NCI-H524 treated with DMSO at 0.1 percent for 48 hours (cell line): ENCODE data around the gene MEN1.
"Not testable (repeated sequence)": the region's sequence is repeated elsewhere in the genome, so short reads cannot be mapped to it uniquely, and the experiment has no call there.

Experiments used
- DNase-seq: peaks from one replicate; lab custom pipeline; 2025; lab: John Stamatoyannopoulos, UW

Gene MEN1

GRCh38 chr11:64845776-64846129 is 35.4 kb upstream of the MEN1 start:
- not testable (repeated sequence) for DNase-seq

GRCh38 chr11:64845129-64845775 is 34.9 kb upstream of the MEN1 start:
- DNase-seq, result no peak

GRCh38 chr11:64844330-64845128 is 34.2 kb upstream of the MEN1 start, which contains the start of gene CDC42BPG:
CDC42BPG (minus strand) TSS chr11:64844653; CDS start chr11:64844569, 84 bp downstream.
- DNase-seq, result no peak

GRCh38 chr11:64843686-64844329 is 33.5 kb upstream of the MEN1 start:
- no peak for DNase-seq

- DNase-seq, result no peak
These were observed 32.7 kb upstream of the MEN1 start for GRCh38 chr11:64842851-64843685.

- no peak for DNase-seq
These were observed 32.0 kb upstream of the MEN1 start for GRCh38 chr11:64842366-64842759.

- no peak for DNase-seq
These were observed 31.4 kb upstream of the MEN1 start for GRCh38 chr11:64841592-64842365.

- no peak for DNase-seq
These were observed 29.8 kb upstream of the MEN1 start for GRCh38 chr11:64839887-64840782.

- no peak for DNase-seq
These were observed 29.0 kb upstream of the MEN1 start for GRCh38 chr11:64839335-64839734.

GRCh38 chr11:64838600-64839334 is 28.4 kb upstream of the MEN1 start:
- DNase-seq, result no peak

GRCh38 chr11:64837887-64838351 is 27.6 kb upstream of the MEN1 start:
- no peak for DNase-seq

GRCh38 chr11:64836448-64837072 is 26.2 kb upstream of the MEN1 start:
- no peak for DNase-seq

- no peak for DNase-seq
These were observed 25.5 kb upstream of the MEN1 start for GRCh38 chr11:64835616-64836447.

GRCh38 chr11:64834723-64835615 is 24.6 kb upstream of the MEN1 start:
- DNase-seq, result no peak

GRCh38 chr11:64834031-64834722 is 23.8 kb upstream of the MEN1 start:
- DNase-seq, result no peak

GRCh38 chr11:64833509-64833908 is 23.2 kb upstream of the MEN1 start:
- no peak for DNase-seq

GRCh38 chr11:64833198-64833502 is 22.8 kb upstream of the MEN1 start:
- DNase-seq, result no peak
